ENCODE data around the gene RBMS1.

DNA sequence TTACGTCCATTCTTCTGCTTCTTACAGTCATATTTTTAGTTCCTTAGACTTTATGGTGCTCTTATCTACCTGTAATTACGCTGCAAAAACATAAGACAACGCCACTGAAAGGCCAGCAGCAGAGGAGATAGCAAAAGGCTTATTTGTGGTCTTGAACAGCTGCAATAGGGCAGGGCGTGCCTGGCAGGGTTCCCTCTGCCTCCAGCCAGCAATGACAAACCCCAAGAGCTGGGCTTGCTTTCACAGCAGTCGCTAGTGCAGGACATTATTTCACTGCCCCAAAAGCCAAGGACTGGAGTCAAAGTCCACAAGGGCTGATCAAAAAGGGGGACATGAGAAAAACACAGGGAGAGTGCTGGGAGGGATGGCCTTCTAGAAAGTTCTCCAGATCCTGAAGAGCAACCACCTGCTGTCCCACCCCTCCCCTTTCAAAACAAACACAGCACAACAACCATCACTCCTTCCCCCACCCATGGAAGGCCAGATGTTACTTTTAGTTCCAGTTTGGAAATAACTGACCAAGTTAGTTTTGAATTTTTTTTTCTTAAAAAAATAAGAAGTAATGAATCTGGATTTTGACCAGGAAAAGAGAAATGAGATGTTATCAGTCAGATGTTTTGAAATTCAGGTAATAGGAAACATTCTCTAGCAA, 127.8 kb downstream of the RBMS1 start:
- TF ChIP-seq, protein P1, sequence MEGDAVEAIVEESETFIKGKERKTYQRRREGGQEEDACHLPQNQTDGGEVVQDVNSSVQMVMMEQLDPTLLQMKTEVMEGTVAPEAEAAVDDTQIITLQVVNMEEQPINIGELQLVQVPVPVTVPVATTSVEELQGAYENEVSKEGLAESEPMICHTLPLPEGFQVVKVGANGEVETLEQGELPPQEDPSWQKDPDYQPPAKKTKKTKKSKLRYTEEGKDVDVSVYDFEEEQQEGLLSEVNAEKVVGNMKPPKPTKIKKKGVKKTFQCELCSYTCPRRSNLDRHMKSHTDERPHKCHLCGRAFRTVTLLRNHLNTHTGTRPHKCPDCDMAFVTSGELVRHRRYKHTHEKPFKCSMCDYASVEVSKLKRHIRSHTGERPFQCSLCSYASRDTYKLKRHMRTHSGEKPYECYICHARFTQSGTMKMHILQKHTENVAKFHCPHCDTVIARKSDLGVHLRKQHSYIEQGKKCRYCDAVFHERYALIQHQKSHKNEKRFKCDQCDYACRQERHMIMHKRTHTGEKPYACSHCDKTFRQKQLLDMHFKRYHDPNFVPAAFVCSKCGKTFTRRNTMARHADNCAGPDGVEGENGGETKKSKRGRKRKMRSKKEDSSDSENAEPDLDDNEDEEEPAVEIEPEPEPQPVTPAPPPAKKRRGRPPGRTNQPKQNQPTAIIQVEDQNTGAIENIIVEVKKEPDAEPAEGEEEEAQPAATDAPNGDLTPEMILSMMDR (IDR thresholded peaks at IDR 0.05): no peak
- TF ChIP-seq POLR2AphosphoS5 (IDR thresholded peaks at IDR 0.05): no peak

All from breast epithelium (tissue), 3 donors.